ENCODE data around the gene CCDC9. TPM values are rescaled to one million over a fixed set of nuclear protein-coding genes. Genes with fewer than 3 reads are reported as not detected.
"Not testable (repeated sequence)": the region's sequence is repeated elsewhere in the genome, so short reads cannot be mapped to it uniquely, and the experiment has no call there.

Gene CCDC9
- total RNA-seq, 1 donor from 2014 or later = 49.2 TPM

GRCh38 chr19:47257411-47258169 lies 1.3 kb downstream of the CCDC9 start:
- H3K27me3 Mint-ChIP-seq (ENCODE audit: low read depth) = no peaks in the 10 kb centered on the region
- peaks cover 32% of the 10 kb centered on the region for H3K36me3 Mint-ChIP-seq
- peaks cover 24% of the 10 kb centered on the region for H3K4me1 Mint-ChIP-seq
- DNase-seq (ENCODE audit: low spot score in 2 of 2, unreplicated experiment in 2 of 2) = no peak
- no peak for TF ChIP-seq CTCF (IDR thresholded peaks at IDR 0.05; ENCODE audit: unreplicated experiment)
- H3K27ac Mint-ChIP-seq = peak overlapping the region; percentile 99
- peak overlapping the region; percentile 78 for H3K4me3 Mint-ChIP-seq
- H3K9me3 Mint-ChIP-seq = no peaks in the 10 kb centered on the region

DNA sequence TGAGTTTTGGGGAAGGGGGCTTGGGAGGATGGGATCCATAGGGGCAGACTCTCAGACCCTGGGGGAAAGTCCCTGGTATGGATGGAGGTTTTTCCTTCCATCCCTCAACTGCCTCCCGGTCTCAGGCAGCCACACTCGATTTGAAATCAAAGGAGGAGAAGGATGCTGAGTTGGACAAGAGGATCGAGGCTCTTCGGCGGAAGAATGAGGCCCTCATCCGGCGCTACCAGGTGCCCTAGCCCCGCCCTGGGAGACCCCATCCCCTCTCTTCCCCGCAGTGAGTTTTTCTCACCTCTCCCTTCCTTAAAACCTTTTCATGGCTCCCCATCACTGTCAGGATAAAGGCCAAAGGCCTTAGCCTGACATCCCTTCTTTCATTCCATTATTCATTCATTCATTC lies 2.1 kb downstream of the CCDC9 start:
- H3K27me3 Mint-ChIP-seq (ENCODE audit: low read depth) = no peaks in the 10 kb centered on the region
- H3K9me3 Mint-ChIP-seq = no peaks in the 10 kb centered on the region
- H3K4me1 Mint-ChIP-seq = peaks cover 24% of the 10 kb centered on the region
- no peak for DNase-seq (ENCODE audit: low spot score in 2 of 2, unreplicated experiment in 2 of 2)
- TF ChIP-seq CTCF (IDR thresholded peaks at IDR 0.05; ENCODE audit: unreplicated experiment) = no peak
- peak overlapping the region; percentile 78 for H3K4me3 Mint-ChIP-seq
- H3K36me3 Mint-ChIP-seq = peaks cover 37% of the 10 kb centered on the region
- peak overlapping the region; percentile 99 for H3K27ac Mint-ChIP-seq

GRCh38 chr19:47258895-47259555 lies 2.7 kb downstream of the CCDC9 start:
- no peak for DNase-seq (ENCODE audit: low spot score in 2 of 2, unreplicated experiment in 2 of 2)
- no peak for TF ChIP-seq CTCF (IDR thresholded peaks at IDR 0.05; ENCODE audit: unreplicated experiment)
- Mint-ChIP-seq H3K27ac (peak overlapping the region; percentile 71), H3K36me3 (peaks cover 38% of the 10 kb centered on the region), H3K27me3 (ENCODE audit: low read depth) (no peaks in the 10 kb centered on the region), H3K4me1 (peaks cover 24% of the 10 kb centered on the region), H3K9me3 (no peaks in the 10 kb centered on the region), H3K4me3 (peak overlapping the region; percentile 42)

DNA sequence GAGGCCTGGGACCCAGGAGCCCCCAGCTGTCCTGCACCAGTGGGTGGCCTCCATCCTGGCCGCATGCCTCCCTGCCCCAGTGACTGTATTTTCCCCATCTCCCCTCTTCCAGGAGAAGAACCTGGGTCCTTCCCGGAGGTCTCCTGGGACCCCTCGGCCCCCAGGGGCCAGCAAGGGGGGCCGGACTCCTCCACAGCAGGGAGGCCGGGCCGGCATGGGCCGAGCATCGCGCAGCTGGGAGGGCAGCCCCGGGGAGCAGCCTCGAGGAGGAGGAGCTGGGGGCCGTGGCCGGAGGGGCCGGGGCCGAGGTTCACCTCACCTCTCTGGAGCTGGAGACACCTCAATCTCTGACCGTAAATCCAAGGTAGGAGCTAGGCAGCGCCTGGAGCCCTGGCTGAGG lies 4.2 kb downstream of the CCDC9 start:
- no peak for TF ChIP-seq CTCF (IDR thresholded peaks at IDR 0.05; ENCODE audit: unreplicated experiment)
- H3K9me3 Mint-ChIP-seq = no peaks in the 10 kb centered on the region
- H3K27ac Mint-ChIP-seq = no peak overlapping the region
- no peaks in the 10 kb centered on the region for H3K27me3 Mint-ChIP-seq (ENCODE audit: low read depth)
- H3K36me3 Mint-ChIP-seq = peaks cover 45% of the 10 kb centered on the region
- peaks cover 24% of the 10 kb centered on the region for H3K4me1 Mint-ChIP-seq
- no peak overlapping the region for H3K4me3 Mint-ChIP-seq
- DNase-seq (ENCODE audit: low spot score in 2 of 2, unreplicated experiment in 2 of 2) = no peak

- H3K27ac Mint-ChIP-seq; H3K9me3 Mint-ChIP-seq; H3K4me3 Mint-ChIP-seq; DNase-seq (ENCODE audit: low spot score in 2 of 2, unreplicated experiment in 2 of 2); H3K27me3 Mint-ChIP-seq (ENCODE audit: low read depth): not testable (repeated sequence)
- H3K4me1 Mint-ChIP-seq = peaks cover 24% of the 10 kb centered on the region
- H3K36me3 Mint-ChIP-seq = peaks cover 56% of the 10 kb centered on the region
Observed at GRCh38 chr19:47261946-47262793, 5.8 kb downstream of the CCDC9 start.
